SK-N-SH treated with all-trans-retinoic acid at 6 μM for 48 hours (cell line): ENCODE results near the gene TRPM6.

ENCODE experiments used
- ATAC-seq: fragments of 200-7000 bp; cut with Tn5 transposase; 3 replicates; pipeline ENCODE4 v1.9.1; 2020; ENCODE audit warnings: mild to moderate bottlenecking, moderate library complexity
- ARNTL ChIP-seq: fragments of 450-650 bp; formaldehyde crosslinking; IDR thresholded peaks from 2 replicates; pipeline ENCODE4 v1.5.0; 2020; ENCODE audit warnings: low read depth, mild to moderate bottlenecking, moderate library complexity, borderline replicate concordance
- CREB5 ChIP-seq: fragments of 250-450 bp; sonication (Bioruptor Pico); IDR thresholded peaks from 2 replicates; pipeline ENCODE4 v1.5.1; 2020; ENCODE audit warnings: low read depth, mild to moderate bottlenecking, moderate library complexity
- CSDC2 ChIP-seq: fragments of 250-450 bp; sonication (Bioruptor Pico); IDR thresholded peaks from 2 replicates; pipeline ENCODE4 v1.5.0; 2020; ENCODE audit warnings: mild to moderate bottlenecking, moderate library complexity
- GLIS3 ChIP-seq: fragments of 250-450 bp; sonication (Bioruptor Pico); IDR thresholded peaks from 2 replicates; pipeline ENCODE4 v1.5.0; 2020; ENCODE audit warnings: mild to moderate bottlenecking, moderate library complexity
- ISL1 ChIP-seq: fragments of 250-450 bp; sonication (Bioruptor Pico); IDR thresholded peaks from 2 replicates; pipeline ENCODE4 v2.1.2; 2022; ENCODE audit warnings: mild to moderate bottlenecking, moderate library complexity
- OSR1 ChIP-seq: fragments of 250-450 bp; sonication (Bioruptor Pico); IDR thresholded peaks from 2 replicates; pipeline ENCODE4 v1.8.0; 2022; ENCODE audit warnings: moderate library complexity, mild to moderate bottlenecking, inconsistent platforms
- PATZ1 ChIP-seq: fragments of 250-450 bp; sonication (Bioruptor Pico); IDR thresholded peaks from 2 replicates; pipeline ENCODE4 v1.8.0; 2020; ENCODE audit warnings: mild to moderate bottlenecking, moderate library complexity, borderline replicate concordance
- POU6F1 ChIP-seq: fragments of 250-450 bp; sonication (Bioruptor Pico); IDR thresholded peaks from 2 replicates; pipeline ENCODE4 v1.8.0; 2021; ENCODE audit warnings: low read depth, mild to moderate bottlenecking, moderate library complexity, borderline replicate concordance
- PPARA ChIP-seq: fragments of 250-450 bp; sonication (Bioruptor Pico); IDR thresholded peaks from 2 replicates; pipeline ENCODE4 v1.5.0; 2020; ENCODE audit warnings: mild to moderate bottlenecking, borderline replicate concordance
- RARB ChIP-seq: fragments of 250-450 bp; sonication (Bioruptor Pico); IDR thresholded peaks from 2 replicates; pipeline ENCODE4 v1.8.0; 2021; ENCODE audit warnings: mild to moderate bottlenecking, moderate library complexity
- SNAI2 ChIP-seq: fragments of 250-450 bp; sonication (Bioruptor Pico); IDR thresholded peaks from 2 replicates; pipeline ENCODE4 v1.5.0; 2020; ENCODE audit warnings: mild to moderate bottlenecking, moderate library complexity
- TCF4 ChIP-seq: fragments of 250-450 bp; sonication (Bioruptor Pico); IDR thresholded peaks from 2 replicates; pipeline ENCODE4 v1.8.0; 2021; ENCODE audit warnings: mild to moderate bottlenecking, moderate library complexity, borderline replicate concordance
- TSHZ2 ChIP-seq: fragments of 250-450 bp; sonication (Bioruptor Pico); IDR thresholded peaks from 2 replicates; pipeline ENCODE4 v1.5.0; 2020; ENCODE audit warnings: mild to moderate bottlenecking, moderate library complexity
- ZC3H10 ChIP-seq: fragments of 250-450 bp; sonication (Bioruptor Pico); IDR thresholded peaks from 2 replicates; pipeline ENCODE4 v1.5.1; 2021; ENCODE audit warnings: mild to moderate bottlenecking, moderate library complexity
- ZFP3 ChIP-seq: fragments of 250-450 bp; sonication (Bioruptor Pico); IDR thresholded peaks from 2 replicates; pipeline ENCODE4 v1.5.0; 2020; ENCODE audit warnings: mild to moderate bottlenecking, moderate library complexity
- ZFP30 ChIP-seq: fragments of 450-650 bp; formaldehyde crosslinking; IDR thresholded peaks from 2 replicates; pipeline ENCODE4 v1.5.0; 2022; ENCODE audit warnings: mild to moderate bottlenecking, moderate library complexity
- ZNF565 ChIP-seq: fragments of 450-650 bp; formaldehyde crosslinking; conservative IDR thresholded peaks from 2 replicates; pipeline ENCODE4 v1.5.0; 2020; ENCODE audit warnings: low read depth, mild to moderate bottlenecking, moderate library complexity
- ZNF70 ChIP-seq: fragments of 450-650 bp; formaldehyde crosslinking; IDR thresholded peaks from 2 replicates; pipeline ENCODE4 v1.5.0; 2020; ENCODE audit warnings: mild to moderate bottlenecking, moderate library complexity
- ZNF8 ChIP-seq: fragments of 450-650 bp; formaldehyde crosslinking; IDR thresholded peaks from 2 replicates; pipeline ENCODE4 v1.5.0; 2020; ENCODE audit warnings: mild to moderate bottlenecking, moderate library complexity

TRPM6 gene

GRCh38 chr9:74887981-74888370 is 255 bp upstream of the TRPM6 start:
- TF ChIP-seq ZNF565 (CRISPR knock-in tag): no peak
- no peak for TF ChIP-seq PPARA (CRISPR knock-in tag)
- no peak for TF ChIP-seq ZC3H10 (CRISPR knock-in tag)
- ATAC-seq: no peak

- no peak for TF ChIP-seq OSR1 (CRISPR knock-in tag)
- no peak for TF ChIP-seq ZFP3 (CRISPR knock-in tag)
- TF ChIP-seq RARB (CRISPR knock-in tag): no peak
- TF ChIP-seq, all 23 proteins: peak for 0
- ATAC-seq: no peak
Observed at GRCh38 chr9:74876382-74876949, 11.3 kb downstream of the TRPM6 start.

GRCh38 chr9:74875656-74876055 is 12.1 kb downstream of the TRPM6 start:
- no peak for TF ChIP-seq ZNF565 (CRISPR knock-in tag)
- TF ChIP-seq ARNTL: no peak
- no peak for TF ChIP-seq CSDC2 (CRISPR knock-in tag)
- TF ChIP-seq TCF4: no peak
- TF ChIP-seq ZC3H10 (CRISPR knock-in tag): no peak
- no peak for TF ChIP-seq TSHZ2
- no peak for TF ChIP-seq GLIS3 (CRISPR knock-in tag)
- no peak for TF ChIP-seq SNAI2
- TF ChIP-seq CREB5 (CRISPR knock-in tag): no peak
- no peak for TF ChIP-seq PPARA (CRISPR knock-in tag)
- no peak for TF ChIP-seq ZFP30 (CRISPR knock-in tag)
- no peak for TF ChIP-seq RARB (CRISPR knock-in tag)
- no peak for TF ChIP-seq OSR1 (CRISPR knock-in tag)
- TF ChIP-seq ZNF8 (CRISPR knock-in tag): no peak

GRCh38 chr9:74874220-74874619 is 13.5 kb downstream of the TRPM6 start:
- no peak for TF ChIP-seq ZNF70 (CRISPR knock-in tag)
- no peak for TF ChIP-seq ZNF565 (CRISPR knock-in tag)
- no peak for TF ChIP-seq POU6F1 (CRISPR knock-in tag)
- no peak for TF ChIP-seq GLIS3 (CRISPR knock-in tag)
- TF ChIP-seq RARB (CRISPR knock-in tag): no peak
- no peak for TF ChIP-seq SNAI2
- no peak for ATAC-seq

More at GRCh38 chr9:74875656-74876055, 12.1 kb downstream of the TRPM6 start:
- no peak for ATAC-seq

- ATAC-seq: no peak
- TF ChIP-seq SNAI2 (no peak), GLIS3 (CRISPR knock-in tag) (no peak), CREB5 (CRISPR knock-in tag) (no peak)
Observed at GRCh38 chr9:74872619-74873233, 15.0 kb downstream of the TRPM6 start.

- no peak for ATAC-seq
- no peak for TF ChIP-seq PATZ1 (CRISPR knock-in tag)
- TF ChIP-seq ZFP3 (CRISPR knock-in tag): no peak
- no peak for TF ChIP-seq GLIS3 (CRISPR knock-in tag)
- TF ChIP-seq POU6F1 (CRISPR knock-in tag): no peak
- TF ChIP-seq ISL1 (CRISPR knock-in tag): no peak
- no peak for TF ChIP-seq CSDC2 (CRISPR knock-in tag)
- TF ChIP-seq ZNF70 (CRISPR knock-in tag): no peak
Observed at GRCh38 chr9:74867483-74867882, 20.2 kb downstream of the TRPM6 start.
